PC-3 (cell line): ENCODE results near the gene SEPTIN8. TPM values are rescaled to one million over a fixed set of nuclear protein-coding genes. Genes with fewer than 3 reads are reported as not detected.

Source experiments
- ATAC-seq: fragments of 200-7000 bp; cut with Tn5 transposase; 2 replicates; pipeline ENCODE4 v1.9.1; 2020; ENCODE audit warnings: mild to moderate bottlenecking, moderate library complexity
- BruUV-seq: library from RNA; stranded (reverse); fragments of 400-500 nt; replicated peaks from 2 replicates; lab custom pipeline; 2021; lab: Mats Ljungman, UMichigan
- CTCF ChIA-PET: fragments of 300-600 bp; sonication (Branson Sonifier 250); formaldehyde crosslinking; loops from one replicate; lab custom pipeline; 2022; ENCODE audit warnings: antibody characterized with exemption; lab: Charles Lee
- POLR2A ChIA-PET: fragments of 300-600 bp; sonication (Branson Sonifier 250); formaldehyde crosslinking; loops from one replicate; lab custom pipeline; 2022; ENCODE audit warnings: antibody characterized with exemption; ENCODE audit not compliant: unreplicated experiment; lab: Charles Lee
- DNase-seq: peaks from one replicate; pipeline ENCODE4 v3.0.0-alpha.2; 2015
- H2AFZ ChIP-seq: fragments of 300-600 bp; sonication (generic); 2 replicates; pipeline ENCODE4 v1.6.0; 2016; ENCODE audit warnings: antibody characterized with exemption, low read length
- H3F3A ChIP-seq: fragments of 300-600 bp; sonication (generic); one replicate; pipeline ENCODE4 v1.6.0; 2017; ENCODE audit warnings: antibody characterized with exemption, low read length, control low read depth, mild to moderate bottlenecking; ENCODE audit not compliant: unreplicated experiment
- H3K27ac ChIP-seq: fragments of 300-600 bp; sonication (generic); 2 replicates; pipeline ENCODE4 v1.5.1; 2016; ENCODE audit warnings: mild to moderate bottlenecking, low read length
- H3K27me3 ChIP-seq: fragments of 300-600 bp; sonication (generic); 2 replicates; pipeline ENCODE4 v1.6.1; 2016; ENCODE audit warnings: low read length, mixed read lengths
- H3K36me3 ChIP-seq: fragments of 300-600 bp; sonication (generic); 2 replicates; pipeline ENCODE4 v1.6.1; 2016; ENCODE audit warnings: low read depth, mixed run types, low read length, mixed read lengths
- H3K4me1 ChIP-seq: fragments of 300-600 bp; sonication (generic); 2 replicates; pipeline ENCODE4 v1.5.1; 2016; ENCODE audit warnings: low read length; ENCODE audit not compliant: insufficient read depth
- H3K4me2 ChIP-seq: fragments of 300-600 bp; sonication (generic); 2 replicates; pipeline ENCODE4 v1.6.0; 2016; ENCODE audit warnings: low read length
- H3K4me3 ChIP-seq: fragments of 300-600 bp; sonication (generic); 2 replicates; pipeline ENCODE4 v1.5.1; 2016; ENCODE audit warnings: mild to moderate bottlenecking, low read length, mixed read lengths
- H3K79me2 ChIP-seq: fragments of 300-600 bp; sonication (generic); 2 replicates; pipeline ENCODE4 v1.6.1; 2017; ENCODE audit warnings: low read length, mixed read lengths
- H3K9ac ChIP-seq: fragments of 300-600 bp; sonication (generic); 2 replicates; pipeline ENCODE4 v1.6.0; 2016; ENCODE audit warnings: mild to moderate bottlenecking, low read length
- H3K9me2 ChIP-seq: fragments of 300-600 bp; sonication (generic); replicated peaks from 2 replicates; pipeline ENCODE4 v1.6.1; 2016; ENCODE audit warnings: mixed run types, low read length, mixed read lengths
- H3K9me3 ChIP-seq: fragments of 300-600 bp; sonication (generic); 2 replicates; pipeline ENCODE4 v1.6.1; 2016; ENCODE audit warnings: low read length, mixed read lengths
- H4K20me1 ChIP-seq: fragments of 300-600 bp; sonication (generic); 2 replicates; pipeline ENCODE4 v1.6.1; 2016; ENCODE audit warnings: low read length, mixed read lengths
- EZH2 ChIP-seq: fragments of 300-600 bp; sonication (generic); IDR thresholded peaks from one replicate; pipeline ENCODE4 v1.6.1; 2017; ENCODE audit warnings: antibody characterized with exemption, mild to moderate bottlenecking, low read length; ENCODE audit not compliant: unreplicated experiment
- EZH2phosphoT487 ChIP-seq: fragments of 300-600 bp; sonication (generic); IDR thresholded peaks from 2 replicates; pipeline ENCODE4 v1.6.1; 2018; ENCODE audit warnings: mild to moderate bottlenecking, antibody characterized with exemption, low read length, borderline replicate concordance
- intact Hi-C: fragments of 100-400 bp; cut with micrococcal nuclease; formaldehyde crosslinking; loops from 2 replicates; pipeline ENCODE4 v1.9.0; 2023
- total RNA-seq: library from RNA; depleted of rRNA; stranded (reverse); fragments of >200 nt; gene quantifications from 2 replicates; pipeline ENCODE4 v1.2.3, GENCODE V29; 2014
- TF ChIP-seq, protein P1 (sequence below): fragments of 300-600 bp; sonication (generic); conservative IDR thresholded peaks from 2 replicates; pipeline ENCODE4 v1.5.1; 2017; ENCODE audit warnings: antibody characterized with exemption, low read depth, mild to moderate bottlenecking, low read length

The SEPTIN8 gene
- total RNA-seq, 1 experiment from 2014 or later: 21.9 TPM

DNA sequence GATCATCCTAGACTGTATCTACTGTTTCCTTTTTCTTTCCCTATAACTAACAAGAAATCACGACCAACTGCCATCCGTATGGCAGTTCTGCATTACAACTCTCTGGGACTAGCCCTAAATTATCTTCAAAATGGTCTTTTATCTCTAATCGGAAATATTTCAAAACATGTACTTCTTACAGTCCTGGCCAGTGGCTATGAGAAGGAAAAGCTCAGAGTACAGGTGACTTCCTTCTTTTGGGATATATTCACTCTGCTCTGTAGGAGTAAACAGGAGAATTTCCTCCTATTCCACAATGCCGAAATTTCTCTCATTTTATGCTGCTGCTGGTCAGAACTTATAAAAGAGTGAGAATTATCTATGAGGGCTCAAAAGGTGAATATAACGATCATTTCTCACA is 1.8 kb upstream of the SEPTIN8 start:
- BruUV-seq: no TSS peak
- Histone ChIP-seq H3K4me3 (no peak overlapping the region), H3K79me2 (peaks cover 28% of the 10 kb centered on the region), H3K4me1 (peaks cover 22% of the 10 kb centered on the region), H3K4me2 (no peak overlapping the region), H3K9me2 (no peaks in the 10 kb centered on the region), H3K27ac (no peak overlapping the region), H3F3A (no peaks in the 10 kb centered on the region), H3K36me3 (no peaks in the 10 kb centered on the region), H4K20me1 (no peaks in the 10 kb centered on the region), H3K27me3 (no peaks in the 10 kb centered on the region), H2AFZ (no peak overlapping the region), H3K9ac (no peak overlapping the region), H3K9me3 (no peaks in the 10 kb centered on the region)
- ChIA-PET POLR2A (no interaction called here), CTCF (no interaction called here)
- DNase-seq: no peak
- ATAC-seq: no peak
- intact Hi-C loops: loop anchor here (5.0 kb wide), 1 partner anchor 43 kb away; no protein-coding TSS in a partner anchor
- TF ChIP-seq EZH2phosphoT487: no peak
- TF ChIP-seq, protein P1, sequence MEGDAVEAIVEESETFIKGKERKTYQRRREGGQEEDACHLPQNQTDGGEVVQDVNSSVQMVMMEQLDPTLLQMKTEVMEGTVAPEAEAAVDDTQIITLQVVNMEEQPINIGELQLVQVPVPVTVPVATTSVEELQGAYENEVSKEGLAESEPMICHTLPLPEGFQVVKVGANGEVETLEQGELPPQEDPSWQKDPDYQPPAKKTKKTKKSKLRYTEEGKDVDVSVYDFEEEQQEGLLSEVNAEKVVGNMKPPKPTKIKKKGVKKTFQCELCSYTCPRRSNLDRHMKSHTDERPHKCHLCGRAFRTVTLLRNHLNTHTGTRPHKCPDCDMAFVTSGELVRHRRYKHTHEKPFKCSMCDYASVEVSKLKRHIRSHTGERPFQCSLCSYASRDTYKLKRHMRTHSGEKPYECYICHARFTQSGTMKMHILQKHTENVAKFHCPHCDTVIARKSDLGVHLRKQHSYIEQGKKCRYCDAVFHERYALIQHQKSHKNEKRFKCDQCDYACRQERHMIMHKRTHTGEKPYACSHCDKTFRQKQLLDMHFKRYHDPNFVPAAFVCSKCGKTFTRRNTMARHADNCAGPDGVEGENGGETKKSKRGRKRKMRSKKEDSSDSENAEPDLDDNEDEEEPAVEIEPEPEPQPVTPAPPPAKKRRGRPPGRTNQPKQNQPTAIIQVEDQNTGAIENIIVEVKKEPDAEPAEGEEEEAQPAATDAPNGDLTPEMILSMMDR: no peak
- no peak for TF ChIP-seq EZH2

DNA sequence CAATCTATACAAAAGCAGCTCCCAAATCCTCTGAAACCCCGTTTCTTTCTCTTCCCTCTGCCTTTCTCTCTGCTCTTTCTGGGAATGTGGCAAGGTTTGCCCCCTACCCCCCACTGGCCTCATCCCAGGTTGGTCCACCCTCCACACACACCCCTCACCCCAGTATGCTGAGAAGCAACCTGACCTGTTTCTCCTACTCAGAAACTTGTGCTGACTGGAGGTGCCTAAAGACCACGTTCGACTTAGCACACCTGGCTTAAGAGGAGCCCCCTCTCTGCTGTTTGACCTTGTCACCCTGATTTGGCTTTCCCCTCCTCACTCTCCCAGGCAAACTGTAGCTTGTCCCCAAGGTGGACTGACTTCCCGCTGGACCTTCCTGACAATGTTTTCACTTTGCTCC is 1.1 kb upstream of the SEPTIN8 start:
- Histone ChIP-seq H3K4me3 (peak overlapping the region; percentile 80; the same call in 1 of the 2 replicates), H2AFZ (peak overlapping the region; percentile 93), H3K36me3 (no peaks in the 10 kb centered on the region), H3K79me2 (peaks cover 29% of the 10 kb centered on the region), H3K4me2 (peak overlapping the region; percentile 92), H3F3A (no peaks in the 10 kb centered on the region), H3K27ac (no peak overlapping the region), H3K27me3 (no peaks in the 10 kb centered on the region), H4K20me1 (no peaks in the 10 kb centered on the region), H3K9ac (no peak overlapping the region), H3K9me3 (no peaks in the 10 kb centered on the region), H3K4me1 (peaks cover 22% of the 10 kb centered on the region), H3K9me2 (no peaks in the 10 kb centered on the region)
- ATAC-seq: no peak
- CTCF ChIA-PET: no interaction called here
- TF ChIP-seq, protein P1: no peak
- TF ChIP-seq EZH2phosphoT487: no peak
- no peak for TF ChIP-seq EZH2
- POLR2A ChIA-PET: no interaction called here
- no TSS peak for BruUV-seq
- DNase-seq: no peak
- intact Hi-C loops: loop anchor here (5.0 kb wide), 1 partner anchor 44 kb away; no protein-coding TSS in a partner anchor

DNA sequence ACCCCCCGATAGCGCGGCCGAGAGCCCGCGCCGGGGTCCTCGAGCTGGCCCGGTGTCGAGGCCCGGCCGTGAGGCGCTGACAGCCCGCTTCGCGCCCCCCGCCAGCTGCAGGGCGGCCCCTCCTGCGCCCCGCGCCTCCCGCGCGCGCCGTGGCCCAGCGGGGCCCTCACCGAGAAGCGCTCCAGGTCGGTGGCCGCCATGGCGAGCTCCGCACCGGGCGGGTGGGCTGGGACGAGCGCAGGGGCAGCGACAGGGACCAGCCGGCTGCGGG is 166 bp downstream of the SEPTIN8 start:
- peaks cover 35% of the 10 kb centered on the region for H3K79me2 ChIP-seq
- CTCF ChIA-PET: no interaction called here
- TF ChIP-seq EZH2 (no peak), EZH2phosphoT487 (no peak)
- TF ChIP-seq, protein P1: no peak
- no peak for ATAC-seq
- peak overlapping the region; percentile 75 for H3K4me3 ChIP-seq
- peak overlapping the region; percentile 78; the same call in 1 of the 2 replicates for H2AFZ ChIP-seq
- H3K27ac ChIP-seq: no peak overlapping the region
- H3K4me1 ChIP-seq: peaks cover 15% of the 10 kb centered on the region
- BruUV-seq: no TSS peak
- H3K9me3 ChIP-seq: no peaks in the 10 kb centered on the region
- DNase-seq: no peak
- no peaks in the 10 kb centered on the region for H3K9me2 ChIP-seq
- POLR2A ChIA-PET: interaction anchor here (0.7 kb wide), 1 partner anchor 647 kb away, joined by 4 read pairs; no protein-coding TSS in a partner anchor
- peak overlapping the region; percentile 98 for H3K4me2 ChIP-seq
- no peaks in the 10 kb centered on the region for H3K27me3 ChIP-seq
- H3K9ac ChIP-seq: peak overlapping the region; percentile 51; the same call in 1 of the 2 replicates
- intact Hi-C loops: loop anchor here (5.0 kb wide), 1 partner anchor 45 kb away; no protein-coding TSS in a partner anchor
- H4K20me1 ChIP-seq: no peaks in the 10 kb centered on the region
- no peaks in the 10 kb centered on the region for H3K36me3 ChIP-seq
- H3F3A ChIP-seq: no peaks in the 10 kb centered on the region
